Epidermal melanocyte (primary cell): ENCODE results near the gene CACNA2D3.
A peak's percentile ranks its signal among the peaks of the same experiment; 100 is the strongest.

ENCODE experiments used
- DNase-seq: peaks from one replicate; pipeline ENCODE4 v3.0.0; 2011; ENCODE audit warnings: low spot score; ENCODE audit not compliant: insufficient read length

CACNA2D3 gene

DNA sequence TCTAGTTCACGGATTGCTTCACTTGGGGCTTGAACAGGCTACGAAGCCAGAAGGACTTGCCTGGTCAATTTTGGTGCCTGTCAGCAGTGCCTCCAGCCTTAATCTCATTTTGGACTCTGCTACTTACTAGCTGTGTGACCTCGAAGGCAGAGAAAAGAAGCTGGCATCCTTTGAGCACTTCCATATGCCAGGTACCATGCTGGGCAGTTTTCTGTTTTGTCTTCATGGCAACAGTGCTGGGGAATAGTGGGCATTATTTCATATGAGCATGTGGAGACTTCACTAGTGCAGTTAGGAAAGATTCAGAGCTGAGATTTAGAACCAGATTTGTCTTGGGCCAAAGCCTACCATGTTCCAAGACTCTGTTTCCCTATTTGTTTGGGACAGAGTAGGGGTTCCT, 713.3 kb downstream of the CACNA2D3 start:
- DNase-seq = no peak

DNA sequence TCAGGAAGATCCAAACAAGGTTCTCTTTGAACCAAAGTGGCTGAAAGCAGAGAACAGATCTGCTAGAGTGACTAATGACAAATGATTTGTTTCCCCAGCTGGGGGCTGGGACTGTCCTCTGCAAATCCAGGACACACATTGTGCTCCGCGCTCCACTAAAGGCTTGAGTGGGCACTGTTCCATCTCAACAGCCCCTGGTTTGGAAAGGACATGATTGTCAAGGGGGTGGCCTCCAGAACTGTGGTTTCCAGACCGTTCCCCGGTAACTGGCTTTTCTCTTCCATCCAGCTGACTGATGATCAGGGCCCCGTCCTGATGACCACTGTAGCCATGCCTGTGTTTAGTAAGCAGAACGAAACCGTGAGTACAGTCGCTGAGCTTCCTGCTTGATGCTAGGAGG, 714.5 kb downstream of the CACNA2D3 start:
- no peak for DNase-seq

- no peak for DNase-seq
Observed at GRCh38 chr3:54837964-54838363, 715.6 kb downstream of the CACNA2D3 start.

GRCh38 chr3:54841471-54841870, 719.1 kb downstream of the CACNA2D3 start:
- DNase-seq = no peak

- DNase-seq = no peak
Observed at GRCh38 chr3:54843352-54843751, 721.0 kb downstream of the CACNA2D3 start.

- no peak for DNase-seq
Observed at GRCh38 chr3:54844211-54844610, 721.9 kb downstream of the CACNA2D3 start.

DNA sequence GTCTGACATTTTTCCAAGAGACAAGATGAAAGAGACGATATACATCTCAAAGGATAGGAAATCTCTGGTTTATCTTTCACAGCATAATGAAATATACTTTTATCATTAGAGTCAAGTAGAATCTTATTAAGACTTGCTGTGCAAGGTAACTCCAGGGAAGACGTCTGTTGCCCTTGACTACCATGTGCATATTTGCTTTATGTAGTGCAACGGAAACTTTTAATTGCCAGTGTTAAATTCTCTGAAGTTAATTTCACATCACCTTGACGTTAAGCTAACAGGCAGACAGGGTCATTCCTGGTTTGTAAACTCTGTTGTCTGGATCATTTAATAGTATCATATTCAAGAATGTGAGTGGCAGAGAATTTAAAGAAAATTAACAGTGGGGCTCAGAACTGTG, 722.7 kb downstream of the CACNA2D3 start:
- no peak for DNase-seq

GRCh38 chr3:54845551-54845950, 723.2 kb downstream of the CACNA2D3 start:
- DNase-seq = no peak

- DNase-seq = no peak
Observed at GRCh38 chr3:54846119-54846518, 723.8 kb downstream of the CACNA2D3 start.

GRCh38 chr3:54847361-54847760, 725.0 kb downstream of the CACNA2D3 start:
- no peak for DNase-seq

DNA sequence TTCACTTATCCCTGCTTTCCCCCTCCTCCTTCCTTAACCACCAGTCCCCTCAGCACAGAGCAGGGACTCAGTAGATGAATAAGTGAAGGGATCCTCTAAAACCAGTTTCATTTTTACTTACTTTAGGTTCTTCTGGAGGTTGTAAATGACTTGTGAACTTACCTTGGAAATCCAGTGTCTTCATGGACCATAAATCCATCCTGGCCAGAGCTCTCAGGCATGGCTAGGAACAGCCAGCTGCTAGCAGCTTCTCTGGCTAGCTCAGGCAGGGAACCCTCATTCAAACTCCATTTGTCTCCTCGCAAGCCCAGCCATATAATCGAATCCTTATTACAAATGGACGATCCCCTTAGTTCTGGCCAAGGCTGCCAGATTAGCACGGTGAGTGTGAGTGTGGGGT, 727.0 kb downstream of the CACNA2D3 start:
- DNase-seq = no peak

- no peak for DNase-seq
Observed at GRCh38 chr3:54850484-54851018, 728.2 kb downstream of the CACNA2D3 start.

- peak; percentile 70 for DNase-seq
Observed at GRCh38 chr3:54853573-54854404, 731.4 kb downstream of the CACNA2D3 start.

DNA sequence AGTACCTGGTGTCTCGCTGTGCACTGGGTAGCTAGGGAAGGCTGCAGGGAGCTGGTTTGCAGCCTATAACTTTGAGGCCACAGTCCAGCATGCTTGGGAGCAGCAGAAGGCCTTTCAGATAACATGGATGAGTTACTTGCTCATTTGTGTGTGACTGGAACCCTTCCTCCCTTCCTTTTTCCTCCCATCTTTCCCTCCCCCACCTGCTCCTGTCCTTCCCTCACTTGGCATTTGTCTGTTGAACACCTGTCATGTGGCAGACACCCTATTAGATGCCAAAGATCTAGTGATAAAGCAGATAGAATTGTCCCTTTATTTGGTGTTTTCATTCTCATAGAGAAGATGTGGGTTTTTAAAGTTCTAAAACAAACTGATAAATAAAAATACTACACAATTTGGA, 733.9 kb downstream of the CACNA2D3 start:
- DNase-seq = no peak

DNA sequence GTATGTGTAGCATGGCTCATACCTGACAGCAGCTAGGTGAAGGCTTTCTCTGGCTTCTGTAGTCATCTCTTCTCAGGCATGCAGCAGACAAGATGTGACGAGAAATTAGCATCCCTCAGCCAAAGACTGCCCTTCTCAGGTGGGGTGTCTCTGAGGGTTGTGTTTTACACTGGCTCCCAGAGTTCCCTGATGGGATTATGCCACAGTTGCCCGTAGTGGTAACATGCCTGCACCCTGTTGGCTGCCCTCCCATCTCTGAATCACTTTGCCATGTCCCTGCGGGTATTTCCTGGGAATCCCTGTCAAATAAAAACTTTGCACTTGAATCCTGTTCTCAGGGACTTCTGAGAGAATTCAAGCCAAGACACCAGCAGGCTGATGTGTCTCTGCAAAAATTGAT, 735.0 kb downstream of the CACNA2D3 start:
- no peak for DNase-seq

DNA sequence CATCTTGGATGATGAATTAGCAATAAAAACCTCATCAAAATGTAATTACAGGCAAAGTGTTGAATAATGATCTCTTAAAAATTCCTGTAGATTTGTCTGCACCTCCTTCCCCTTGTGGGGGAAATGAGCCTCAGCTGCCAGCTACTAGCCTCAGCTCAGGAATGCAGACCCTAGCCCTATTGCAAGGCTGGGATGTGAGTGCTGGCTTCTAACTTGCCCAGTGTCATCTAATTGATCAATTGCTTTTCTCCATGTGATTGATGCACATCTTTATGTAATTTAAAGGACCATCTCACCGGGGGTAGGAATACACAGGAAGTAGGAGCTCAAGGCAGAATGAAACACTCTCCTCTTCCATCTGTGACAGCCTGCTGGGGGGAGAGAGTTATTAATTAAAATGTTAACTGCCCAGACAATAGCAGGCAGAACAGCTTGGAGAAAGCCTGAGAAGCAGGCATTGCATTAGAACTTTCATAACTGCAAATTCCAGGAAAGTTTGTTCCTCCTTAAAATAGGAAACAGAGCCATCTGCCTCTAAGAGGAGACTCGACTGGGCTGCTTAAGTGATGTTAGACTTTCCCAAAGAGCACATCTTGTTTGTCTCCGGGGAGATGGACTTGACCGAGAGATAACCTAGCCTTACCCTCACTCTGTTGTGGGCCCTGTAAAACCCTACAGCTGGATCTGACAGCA, 735.9 kb downstream of the CACNA2D3 start:
- DNase-seq = peak; percentile 67

GRCh38 chr3:54859184-54859583, 736.8 kb downstream of the CACNA2D3 start:
- DNase-seq = no peak

GRCh38 chr3:54861248-54862067, 739.1 kb downstream of the CACNA2D3 start:
- DNase-seq = no peak

- DNase-seq = no peak
Observed at GRCh38 chr3:54862526-54862925, 740.2 kb downstream of the CACNA2D3 start.

DNA sequence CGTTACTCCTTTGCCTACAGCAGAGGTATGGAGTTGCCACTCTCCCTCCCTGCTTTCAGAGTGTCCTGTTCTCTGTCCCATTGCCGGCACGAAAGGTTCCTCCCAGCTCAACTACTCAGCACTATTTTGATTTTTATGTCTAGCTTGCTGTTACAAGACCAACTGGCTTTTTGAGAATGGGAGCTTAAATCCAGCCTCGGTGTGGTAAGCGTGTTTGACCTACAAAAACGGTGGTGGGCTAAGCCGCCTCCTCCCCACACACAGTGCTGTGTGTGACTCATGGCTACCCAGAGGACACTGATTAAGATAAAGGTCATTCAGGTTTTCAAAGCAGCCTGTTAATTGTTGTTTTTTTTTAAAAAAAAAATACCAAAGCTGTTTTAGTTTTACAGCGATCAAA, 741.0 kb downstream of the CACNA2D3 start:
- no peak for DNase-seq

GRCh38 chr3:54863786-54864185, 741.4 kb downstream of the CACNA2D3 start:
- DNase-seq = no peak

DNA sequence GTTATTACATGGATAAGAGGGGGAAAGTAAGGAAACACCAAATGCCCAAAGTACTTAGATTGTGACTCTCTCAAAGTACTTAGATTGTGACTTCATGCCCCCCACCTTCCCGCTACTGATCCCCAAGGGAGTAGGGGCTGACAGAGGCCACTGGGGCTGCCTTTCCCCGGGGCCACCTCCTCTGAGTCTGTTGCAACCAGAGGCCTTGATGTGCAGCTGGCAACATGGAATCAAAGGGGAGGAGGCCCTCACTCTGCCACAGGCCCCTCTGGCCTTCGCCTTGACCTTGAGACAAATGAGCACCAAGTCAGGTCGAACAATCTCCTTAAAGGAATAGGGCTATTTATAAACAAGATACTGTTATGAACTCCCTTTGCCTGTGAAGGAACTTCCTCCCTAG, 743.0 kb downstream of the CACNA2D3 start:
- no peak for DNase-seq
